HG02763 (cell line): Measurements from ENCODE around the gene ZNF823.
"Not testable (repeated sequence)": the region's sequence is repeated elsewhere in the genome, so short reads cannot be mapped to it uniquely, and the experiment has no call there.

Experiments used
- ATAC-seq: cut with Tn5 transposase; IDR thresholded peaks from one replicate; pipeline ENCODE4 v1.9.1; 2021; ENCODE audit warnings: mild to moderate bottlenecking, moderate library complexity; ENCODE audit not compliant: unreplicated experiment

ZNF823 gene

GRCh38 chr19:11684987-11685675 lies 53.6 kb downstream of the ZNF823 start:
- ATAC-seq, result no peak

- ATAC-seq, result no peak
These were observed 58.0 kb downstream of the ZNF823 start for GRCh38 chr19:11680689-11681302.

DNA sequence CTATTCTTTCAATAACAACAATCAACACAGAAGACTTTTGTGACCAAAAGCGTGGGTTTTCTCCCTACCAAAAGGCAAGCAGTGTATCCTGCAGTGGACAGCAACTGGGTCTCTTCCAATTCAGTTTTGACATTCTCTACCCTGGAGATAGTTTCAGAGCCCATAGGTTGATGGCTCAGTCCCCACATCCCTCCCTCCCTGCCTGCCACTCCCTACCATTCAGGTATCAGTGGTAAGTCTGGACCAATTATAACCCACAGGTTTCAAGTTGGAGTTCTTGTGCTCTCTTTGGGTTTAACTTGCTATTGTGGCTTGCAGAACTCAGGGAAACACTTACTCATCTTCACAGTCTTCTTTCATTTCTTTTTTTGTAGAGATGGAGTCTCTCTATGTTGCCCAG lies 60.2 kb downstream of the ZNF823 start:
- no peak for ATAC-seq

DNA sequence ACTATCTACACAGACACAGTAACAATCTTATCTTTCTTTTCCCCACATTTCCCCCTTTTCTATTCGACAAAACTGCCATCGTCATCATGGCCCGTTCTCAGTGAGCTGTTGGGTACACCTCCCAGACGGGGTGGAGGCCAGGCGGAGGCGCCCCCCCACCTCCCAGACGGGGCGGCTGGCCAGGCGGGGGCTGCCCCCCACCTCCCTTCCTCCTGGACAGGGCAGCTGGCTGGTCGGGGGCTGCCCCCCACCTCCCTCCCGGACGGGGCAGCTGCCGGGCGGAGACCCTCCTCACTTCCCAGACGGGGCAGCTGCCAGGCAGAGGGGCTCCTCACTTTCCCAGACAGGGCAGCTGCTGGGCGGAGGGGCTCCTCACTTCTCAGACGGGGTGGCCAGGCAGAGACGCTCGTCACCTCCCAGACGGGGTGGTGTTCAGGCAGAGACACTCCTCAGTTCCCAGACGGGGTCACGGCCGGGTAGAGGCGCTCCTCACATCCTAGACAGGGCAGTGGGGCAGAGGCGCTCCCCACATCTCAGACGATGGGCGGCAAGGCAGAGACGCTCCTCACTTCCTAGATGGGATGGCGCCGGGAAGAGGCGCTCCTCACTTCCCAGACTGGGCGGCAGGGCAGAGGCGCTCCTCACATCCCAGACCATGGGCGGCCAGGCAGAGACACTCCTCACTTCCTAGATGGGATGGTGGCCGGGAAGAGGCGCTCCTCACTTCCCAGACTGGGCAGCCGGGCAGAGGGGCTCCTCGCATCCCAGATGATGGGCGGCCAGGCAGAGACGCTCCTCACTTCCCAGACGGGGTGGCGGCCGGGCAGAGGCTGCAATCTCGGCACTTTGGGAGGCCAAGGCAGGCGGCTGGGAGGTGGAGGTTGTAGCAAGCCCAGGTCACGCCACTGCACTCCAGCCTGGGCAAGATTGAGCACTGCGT lies 61.8 kb downstream of the ZNF823 start:
- ATAC-seq, result not testable (repeated sequence)

GRCh38 chr19:11675569-11675968 lies 63.2 kb downstream of the ZNF823 start:
- no peak for ATAC-seq

GRCh38 chr19:11674067-11674492 lies 64.7 kb downstream of the ZNF823 start:
- ATAC-seq, result no peak

DNA sequence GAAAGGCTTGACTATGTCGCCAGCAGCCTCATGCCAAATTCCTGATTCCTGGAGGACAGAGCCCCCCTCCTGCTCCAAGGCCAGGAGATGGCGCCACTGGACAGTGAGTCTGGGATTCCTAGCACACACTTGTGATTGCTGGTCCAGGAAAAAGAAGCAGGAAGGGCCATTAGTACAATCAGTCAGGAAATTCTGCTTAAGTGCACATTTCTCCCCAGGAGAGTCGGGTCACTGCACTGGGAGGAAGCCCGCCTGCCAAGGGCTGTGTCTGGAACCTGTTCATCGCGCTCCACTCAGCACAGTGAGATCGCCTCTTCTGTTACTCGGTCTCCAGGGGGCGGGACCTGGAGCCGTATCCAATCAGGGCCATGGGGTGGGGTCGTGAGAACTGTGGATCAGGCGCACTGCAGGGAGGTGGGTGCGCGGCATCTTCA lies 65.1 kb downstream of the ZNF823 start:
- no peak for ATAC-seq
